AG09309 (cell line): ENCODE measurements around the gene EFNB1.

Experiments used
- DNase-seq: peaks from one replicate; pipeline ENCODE4 v3.0.0-alpha.2; 2010; ENCODE audit warnings: low read depth
- H3K4me3 ChIP-seq: 2 replicates; pipeline ENCODE4 v1.5.1; 2011; ENCODE audit warnings: mild to moderate bottlenecking, low read depth, low read length, moderate library complexity; ENCODE audit not compliant: control insufficient read depth
- CTCF ChIP-seq: IDR thresholded peaks from 2 replicates; pipeline ENCODE4 v1.5.1; 2011; ENCODE audit warnings: mild to moderate bottlenecking, low read depth, low read length, inconsistent platforms; ENCODE audit not compliant: insufficient read depth, control insufficient read depth; ENCODE audit errors: missing control alignments

Gene EFNB1

DNA sequence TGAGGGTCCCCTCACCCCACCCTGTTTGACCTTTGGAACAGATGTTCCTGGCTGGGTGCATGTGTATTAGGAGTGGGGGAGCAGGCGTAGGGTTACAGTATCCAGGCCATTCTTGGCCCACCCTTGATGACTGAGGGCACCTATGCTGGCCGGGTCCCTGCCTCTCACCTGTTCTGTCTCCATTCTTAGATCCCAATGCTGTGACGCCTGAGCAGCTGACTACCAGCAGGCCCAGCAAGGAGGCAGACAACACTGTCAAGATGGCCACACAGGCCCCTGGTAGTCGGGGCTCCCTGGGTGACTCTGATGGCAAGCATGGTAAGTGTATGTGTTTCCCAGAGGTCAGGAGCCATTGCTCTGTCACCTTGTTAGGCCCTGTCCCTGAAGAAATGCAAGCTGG lies 10.9 kb downstream of the EFNB1 start:
- TF ChIP-seq CTCF, result no peak
- no peak overlapping the region for H3K4me3 ChIP-seq
- no peak for DNase-seq

- no peak for TF ChIP-seq CTCF
- H3K4me3 ChIP-seq, result no peak overlapping the region
- DNase-seq, result no peak
These were observed 11.4 kb downstream of the EFNB1 start for GRCh38 chrX:68840256-68840655.

- no peak for TF ChIP-seq CTCF
- no peak for DNase-seq
- H3K4me3 ChIP-seq, result no peak overlapping the region
These were observed 12.6 kb downstream of the EFNB1 start for GRCh38 chrX:68841251-68842049.

- no peak for DNase-seq
- TF ChIP-seq CTCF, result no peak
- no peak overlapping the region for H3K4me3 ChIP-seq
These were observed 13.5 kb downstream of the EFNB1 start for GRCh38 chrX:68842351-68842750.

GRCh38 chrX:68842781-68843581 lies 14.2 kb downstream of the EFNB1 start:
- DNase-seq, result no peak
- no peak overlapping the region for H3K4me3 ChIP-seq
- TF ChIP-seq CTCF, result no peak

GRCh38 chrX:68843992-68844391 lies 15.2 kb downstream of the EFNB1 start:
- no peak for TF ChIP-seq CTCF
- DNase-seq, result no peak

More at GRCh38 chrX:68843992-68844391, 15.2 kb downstream of the EFNB1 start:
- H3K4me3 ChIP-seq, result no peak overlapping the region
